ENCODE measurements around the gene OR51G1. TPM values are rescaled to one million over a fixed set of nuclear protein-coding genes. Genes with fewer than 3 reads are reported as not detected.

The OR51G1 gene
- polyA plus RNA-seq, 1 donor from 2014 or later: not detected

Other genes with a start within 250 kb of the OR51G1 start
- gene OR51E2, start 226.5 kb downstream of the OR51G1 start, polyA plus RNA-seq (ENCODE audit: insufficient read depth, low read depth, low replicate concordance): 0.12 TPM
- not detected for gene MMP26, start 219.6 kb downstream of the OR51G1 start, polyA plus RNA-seq (ENCODE audit: insufficient read depth, low read depth, low replicate concordance)
- not detected for gene OR51F1, start 154.4 kb downstream of the OR51G1 start, polyA plus RNA-seq (ENCODE audit: insufficient read depth, low read depth, low replicate concordance)
- not detected for gene OR52R1, start 120.0 kb downstream of the OR51G1 start, polyA plus RNA-seq (ENCODE audit: insufficient read depth, low read depth, low replicate concordance)
- gene OR51F2, start 103.0 kb downstream of the OR51G1 start, polyA plus RNA-seq (ENCODE audit: insufficient read depth, low read depth, low replicate concordance): not detected
- not detected for gene OR51S1, start 75.1 kb downstream of the OR51G1 start, polyA plus RNA-seq (ENCODE audit: insufficient read depth, low read depth, low replicate concordance)
- gene OR51T1, start 42.4 kb downstream of the OR51G1 start, polyA plus RNA-seq (ENCODE audit: insufficient read depth, low read depth, low replicate concordance): not detected
- not detected for gene OR51A7, start 20.6 kb downstream of the OR51G1 start, polyA plus RNA-seq (ENCODE audit: insufficient read depth, low read depth, low replicate concordance)
- gene OR51G2, start 5.0 kb downstream of the OR51G1 start, polyA plus RNA-seq (ENCODE audit: insufficient read depth, low read depth, low replicate concordance): not detected
- not detected for gene OR51A4, start 23.3 kb upstream of the OR51G1 start, polyA plus RNA-seq (ENCODE audit: insufficient read depth, low read depth, low replicate concordance)
- gene OR51A2, start 31.4 kb upstream of the OR51G1 start, polyA plus RNA-seq (ENCODE audit: insufficient read depth, low read depth, low replicate concordance): not detected
- not detected for gene OR51L1, start 70.5 kb upstream of the OR51G1 start, polyA plus RNA-seq (ENCODE audit: insufficient read depth, low read depth, low replicate concordance)
- not detected for gene OR52J3, start 122.2 kb upstream of the OR51G1 start, polyA plus RNA-seq (ENCODE audit: insufficient read depth, low read depth, low replicate concordance)
- gene OR52E2, start 135.3 kb upstream of the OR51G1 start, polyA plus RNA-seq (ENCODE audit: insufficient read depth, low read depth, low replicate concordance): not detected
- not detected for gene OR52E1, start 145.2 kb upstream of the OR51G1 start, polyA plus RNA-seq (ENCODE audit: insufficient read depth, low read depth, low replicate concordance)
- not detected for gene OR52A5, start 214.0 kb upstream of the OR51G1 start, polyA plus RNA-seq (ENCODE audit: insufficient read depth, low read depth, low replicate concordance)
- not detected for gene OR52A1, start 230.4 kb upstream of the OR51G1 start, polyA plus RNA-seq (ENCODE audit: insufficient read depth, low read depth, low replicate concordance)

Data from brain (organoid and tissue), 1 donor.